ENCODE data around the gene ARHGEF28. TPM values are rescaled to one million over a fixed set of nuclear protein-coding genes. Genes with fewer than 3 reads are reported as not detected.

The ARHGEF28 gene
- total RNA-seq, 1 experiment from 2014 or later, result 5.8 TPM

GRCh38 chr5:73796164-73797131 lies 170.5 kb downstream of the ARHGEF28 start:
- Histone ChIP-seq H3K36me3 (no peaks in the 10 kb centered on the region), H3K4me3 (no peak overlapping the region), H3K27me3 (no peaks in the 10 kb centered on the region), H3K4me1 (peaks cover 6% of the 10 kb centered on the region; the same call in 1 of the 2 replicates), H3K9me3 (replicated peaks) (no peaks in the 10 kb centered on the region), H3K27ac (no peak overlapping the region)
- peak in 1 of 2 experiments; percentile 24 for DNase-seq

GRCh38 chr5:73797132-73797510 lies 171.1 kb downstream of the ARHGEF28 start:
- H3K27me3 ChIP-seq, result no peaks in the 10 kb centered on the region
- no peak for DNase-seq
- H3K36me3 ChIP-seq, result no peaks in the 10 kb centered on the region
- 0 out of 2 replicates have a peak, but pooled peaks cover 5% of the 10 kb centered on the region for H3K4me1 ChIP-seq
- H3K4me3 ChIP-seq, result no peak overlapping the region
- no peak overlapping the region for H3K27ac ChIP-seq
- no peaks in the 10 kb centered on the region for H3K9me3 ChIP-seq (replicated peaks)

GRCh38 chr5:73799401-73799972 lies 173.5 kb downstream of the ARHGEF28 start:
- Histone ChIP-seq H3K27me3 (no peaks in the 10 kb centered on the region), H3K4me3 (no peak overlapping the region), H3K36me3 (no peaks in the 10 kb centered on the region), H3K27ac (no peak overlapping the region), H3K9me3 (replicated peaks) (no peaks in the 10 kb centered on the region), H3K4me1 (no peaks in the 10 kb centered on the region)
- DNase-seq, result no peak

GRCh38 chr5:73801686-73802085 lies 175.7 kb downstream of the ARHGEF28 start:
- Histone ChIP-seq H3K36me3 (no peaks in the 10 kb centered on the region), H3K27me3 (no peaks in the 10 kb centered on the region), H3K9me3 (replicated peaks) (no peaks in the 10 kb centered on the region), H3K4me1 (no peaks in the 10 kb centered on the region), H3K27ac (no peak overlapping the region), H3K4me3 (no peak overlapping the region)
- DNase-seq, result no peak

GRCh38 chr5:73805449-73805848 lies 179.5 kb downstream of the ARHGEF28 start:
- no peaks in the 10 kb centered on the region for H3K27me3 ChIP-seq
- no peaks in the 10 kb centered on the region for H3K9me3 ChIP-seq (replicated peaks)
- H3K4me3 ChIP-seq, result no peak overlapping the region
- no peaks in the 10 kb centered on the region for H3K4me1 ChIP-seq
- H3K27ac ChIP-seq, result no peak overlapping the region
- no peaks in the 10 kb centered on the region for H3K36me3 ChIP-seq
- DNase-seq, result no peak

- DNase-seq, result no peak
- H3K36me3 ChIP-seq, result no peaks in the 10 kb centered on the region
- H3K27ac ChIP-seq, result no peak overlapping the region
- no peak overlapping the region for H3K4me3 ChIP-seq
- H3K27me3 ChIP-seq, result no peaks in the 10 kb centered on the region
- no peaks in the 10 kb centered on the region for H3K4me1 ChIP-seq
- H3K9me3 ChIP-seq (replicated peaks), result no peaks in the 10 kb centered on the region
These were observed 182.9 kb downstream of the ARHGEF28 start for GRCh38 chr5:73808911-73809310.

GRCh38 chr5:73810429-73810828 lies 184.4 kb downstream of the ARHGEF28 start:
- Histone ChIP-seq H3K9me3 (replicated peaks) (no peaks in the 10 kb centered on the region), H3K27me3 (no peaks in the 10 kb centered on the region), H3K4me3 (no peak overlapping the region), H3K4me1 (no peaks in the 10 kb centered on the region), H3K36me3 (no peaks in the 10 kb centered on the region), H3K27ac (no peak overlapping the region)
- DNase-seq, result no peak

- no peak overlapping the region for H3K27ac ChIP-seq
- no peak overlapping the region for H3K4me3 ChIP-seq
These were observed 186.5 kb downstream of the ARHGEF28 start for GRCh38 chr5:73812457-73812856.

GRCh38 chr5:73812962-73813588 lies 187.1 kb downstream of the ARHGEF28 start:
- Histone ChIP-seq H3K27ac (no peak overlapping the region), H3K4me3 (no peak overlapping the region), H3K4me1 (no peaks in the 10 kb centered on the region), H3K27me3 (no peaks in the 10 kb centered on the region), H3K36me3 (no peaks in the 10 kb centered on the region), H3K9me3 (replicated peaks) (no peaks in the 10 kb centered on the region)
- DNase-seq, result no peak

More at GRCh38 chr5:73812457-73812856, 186.5 kb downstream of the ARHGEF28 start:
- no peaks in the 10 kb centered on the region for H3K36me3 ChIP-seq
- H3K9me3 ChIP-seq (replicated peaks), result no peaks in the 10 kb centered on the region
- H3K27me3 ChIP-seq, result no peaks in the 10 kb centered on the region
- no peak for DNase-seq
- H3K4me1 ChIP-seq, result no peaks in the 10 kb centered on the region

- no peak for DNase-seq
- H3K36me3 ChIP-seq, result no peaks in the 10 kb centered on the region
- no peaks in the 10 kb centered on the region for H3K9me3 ChIP-seq (replicated peaks)
- H3K4me3 ChIP-seq, result no peak overlapping the region
- no peak overlapping the region for H3K27ac ChIP-seq
- H3K4me1 ChIP-seq, result no peaks in the 10 kb centered on the region
- no peaks in the 10 kb centered on the region for H3K27me3 ChIP-seq
These were observed 188.3 kb downstream of the ARHGEF28 start for GRCh38 chr5:73814233-73814846.

- Histone ChIP-seq H3K27ac (no peak overlapping the region), H3K27me3 (no peaks in the 10 kb centered on the region), H3K4me3 (no peak overlapping the region), H3K36me3 (no peaks in the 10 kb centered on the region), H3K4me1 (no peaks in the 10 kb centered on the region), H3K9me3 (replicated peaks) (no peaks in the 10 kb centered on the region)
- DNase-seq, result no peak
These were observed 189.6 kb downstream of the ARHGEF28 start for GRCh38 chr5:73815631-73816030.

GRCh38 chr5:73816656-73817420 lies 190.8 kb downstream of the ARHGEF28 start:
- Histone ChIP-seq H3K4me3 (no peak overlapping the region), H3K9me3 (replicated peaks) (no peaks in the 10 kb centered on the region), H3K4me1 (no peaks in the 10 kb centered on the region), H3K27me3 (no peaks in the 10 kb centered on the region), H3K36me3 (no peaks in the 10 kb centered on the region), H3K27ac (no peak overlapping the region)
- no peak for DNase-seq

- DNase-seq, result no peak
These were observed 192.4 kb downstream of the ARHGEF28 start for GRCh38 chr5:73818357-73818756.

GRCh38 chr5:73820326-73820725 lies 194.3 kb downstream of the ARHGEF28 start:
- DNase-seq, result no peak
- Histone ChIP-seq H3K9me3 (replicated peaks) (no peaks in the 10 kb centered on the region), H3K27me3 (no peaks in the 10 kb centered on the region), H3K4me1 (no peaks in the 10 kb centered on the region), H3K27ac (no peak overlapping the region), H3K36me3 (no peaks in the 10 kb centered on the region), H3K4me3 (no peak overlapping the region)

More at GRCh38 chr5:73818357-73818756, 192.4 kb downstream of the ARHGEF28 start:
- Histone ChIP-seq H3K36me3 (no peaks in the 10 kb centered on the region), H3K4me1 (no peaks in the 10 kb centered on the region), H3K9me3 (replicated peaks) (no peaks in the 10 kb centered on the region), H3K27ac (no peak overlapping the region), H3K27me3 (no peaks in the 10 kb centered on the region), H3K4me3 (no peak overlapping the region)
